Neural progenitor cell (in vitro differentiated cells): ENCODE data around the gene MYO16.

Experiments
- EZH2 ChIP-seq: fragments of 200-600 bp; sonication (generic); IDR thresholded peaks from 2 replicates; pipeline ENCODE4 v1.6.1; 2017; ENCODE audit warnings: antibody characterized with exemption, mild to moderate bottlenecking, moderate library complexity
- TF ChIP-seq, protein P1 (sequence below): fragments of 200-600 bp; sonication (generic); IDR thresholded peaks from 2 replicates; pipeline ENCODE4 v1.5.1; 2017; ENCODE audit warnings: antibody characterized with exemption, mild to moderate bottlenecking

DNA sequence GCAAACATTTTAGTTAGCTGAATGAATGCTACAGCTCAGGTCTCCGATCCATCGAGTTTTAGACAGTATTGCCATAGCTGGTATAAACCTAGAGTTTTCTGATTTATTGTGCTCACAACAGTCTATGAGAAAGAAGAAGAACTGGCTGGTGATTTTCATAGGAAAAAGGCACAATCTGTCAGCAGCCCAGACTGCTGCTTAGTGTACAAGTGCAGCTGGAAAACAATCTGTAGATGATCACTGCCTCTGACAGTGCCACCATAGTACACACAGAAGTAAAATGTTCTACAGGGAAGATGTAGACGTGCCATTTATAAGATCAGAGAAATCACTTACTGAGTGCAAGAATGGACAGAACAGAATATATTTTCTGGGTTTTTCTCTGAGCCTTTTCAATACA is 48.4 kb downstream of the MYO16 start:
- TF ChIP-seq EZH2 = no peak
- TF ChIP-seq, protein P1, sequence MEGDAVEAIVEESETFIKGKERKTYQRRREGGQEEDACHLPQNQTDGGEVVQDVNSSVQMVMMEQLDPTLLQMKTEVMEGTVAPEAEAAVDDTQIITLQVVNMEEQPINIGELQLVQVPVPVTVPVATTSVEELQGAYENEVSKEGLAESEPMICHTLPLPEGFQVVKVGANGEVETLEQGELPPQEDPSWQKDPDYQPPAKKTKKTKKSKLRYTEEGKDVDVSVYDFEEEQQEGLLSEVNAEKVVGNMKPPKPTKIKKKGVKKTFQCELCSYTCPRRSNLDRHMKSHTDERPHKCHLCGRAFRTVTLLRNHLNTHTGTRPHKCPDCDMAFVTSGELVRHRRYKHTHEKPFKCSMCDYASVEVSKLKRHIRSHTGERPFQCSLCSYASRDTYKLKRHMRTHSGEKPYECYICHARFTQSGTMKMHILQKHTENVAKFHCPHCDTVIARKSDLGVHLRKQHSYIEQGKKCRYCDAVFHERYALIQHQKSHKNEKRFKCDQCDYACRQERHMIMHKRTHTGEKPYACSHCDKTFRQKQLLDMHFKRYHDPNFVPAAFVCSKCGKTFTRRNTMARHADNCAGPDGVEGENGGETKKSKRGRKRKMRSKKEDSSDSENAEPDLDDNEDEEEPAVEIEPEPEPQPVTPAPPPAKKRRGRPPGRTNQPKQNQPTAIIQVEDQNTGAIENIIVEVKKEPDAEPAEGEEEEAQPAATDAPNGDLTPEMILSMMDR = no peak
